Suprapubic skin (tissue), 4 donors: Measurements from ENCODE around the gene TMPRSS6.

ENCODE experiments used
- EP300 ChIP-seq: sonication (generic); formaldehyde crosslinking; IDR thresholded peaks from one replicate; pipeline ENCODE4 v1.6.1; 2017; ENCODE audit warnings: antibody characterized with exemption
- POLR2A ChIP-seq, 2 donors: fragments of 450-650 bp; IDR thresholded peaks; one replicate each; pipeline ENCODE4 v1.6.1; 2017; ENCODE audit warnings: antibody characterized with exemption in 2 of 2, mild to moderate bottlenecking in 2 of 2, moderate library complexity in 2 of 2
- POLR2AphosphoS5 ChIP-seq, 3 donors: sonication (generic); formaldehyde crosslinking; IDR thresholded peaks; one replicate each; pipeline ENCODE4 v1.6.1; 2017; ENCODE audit warnings: antibody characterized with exemption in 3 of 3
- TF ChIP-seq, protein P1 (sequence below), 2 donors: fragments of 200-600 bp in 1 of 2; fragments of 450-650 bp in 1 of 2; sonication (generic) in 1 of 2; IDR thresholded peaks; one replicate each; pipeline ENCODE4 v1.5.1; 2016 to 2019; ENCODE audit warnings: antibody characterized with exemption in 2 of 2, mild to moderate bottlenecking in 1 of 2, moderate library complexity in 1 of 2

DNA sequence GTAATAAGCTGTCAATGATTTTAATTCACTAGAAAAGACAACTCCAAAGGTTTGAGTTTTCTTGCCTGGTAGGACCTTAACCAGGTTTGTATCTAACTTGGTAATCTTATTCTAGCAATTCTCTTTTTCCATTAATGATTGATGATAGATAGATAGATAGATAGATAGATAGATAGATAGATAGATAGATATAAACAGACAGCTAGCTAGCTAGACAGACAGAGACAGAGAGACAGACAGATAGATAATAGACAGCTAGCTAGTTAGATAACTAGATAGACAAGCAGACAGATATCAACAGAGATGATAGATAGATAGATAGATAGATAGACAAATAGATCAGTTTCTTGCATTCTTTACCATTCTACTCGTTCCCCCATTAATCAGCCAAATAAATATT lies 15.3 kb downstream of the TMPRSS6 start:
- TF ChIP-seq, protein P1, sequence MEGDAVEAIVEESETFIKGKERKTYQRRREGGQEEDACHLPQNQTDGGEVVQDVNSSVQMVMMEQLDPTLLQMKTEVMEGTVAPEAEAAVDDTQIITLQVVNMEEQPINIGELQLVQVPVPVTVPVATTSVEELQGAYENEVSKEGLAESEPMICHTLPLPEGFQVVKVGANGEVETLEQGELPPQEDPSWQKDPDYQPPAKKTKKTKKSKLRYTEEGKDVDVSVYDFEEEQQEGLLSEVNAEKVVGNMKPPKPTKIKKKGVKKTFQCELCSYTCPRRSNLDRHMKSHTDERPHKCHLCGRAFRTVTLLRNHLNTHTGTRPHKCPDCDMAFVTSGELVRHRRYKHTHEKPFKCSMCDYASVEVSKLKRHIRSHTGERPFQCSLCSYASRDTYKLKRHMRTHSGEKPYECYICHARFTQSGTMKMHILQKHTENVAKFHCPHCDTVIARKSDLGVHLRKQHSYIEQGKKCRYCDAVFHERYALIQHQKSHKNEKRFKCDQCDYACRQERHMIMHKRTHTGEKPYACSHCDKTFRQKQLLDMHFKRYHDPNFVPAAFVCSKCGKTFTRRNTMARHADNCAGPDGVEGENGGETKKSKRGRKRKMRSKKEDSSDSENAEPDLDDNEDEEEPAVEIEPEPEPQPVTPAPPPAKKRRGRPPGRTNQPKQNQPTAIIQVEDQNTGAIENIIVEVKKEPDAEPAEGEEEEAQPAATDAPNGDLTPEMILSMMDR (IDR thresholded peaks at IDR 0.05), result no peak
- TF ChIP-seq POLR2A (IDR thresholded peaks at IDR 0.05), result no peak
- TF ChIP-seq POLR2AphosphoS5 (IDR thresholded peaks at IDR 0.05), result no peak
- no peak for TF ChIP-seq EP300
